ENCODE data around the gene INSR. TPM values are rescaled to one million over a fixed set of nuclear protein-coding genes. Genes with fewer than 3 reads are reported as not detected.

The INSR gene
- total RNA-seq, 4 donors from 2014 or later: 150 to 420 (median 196) TPM

DNA sequence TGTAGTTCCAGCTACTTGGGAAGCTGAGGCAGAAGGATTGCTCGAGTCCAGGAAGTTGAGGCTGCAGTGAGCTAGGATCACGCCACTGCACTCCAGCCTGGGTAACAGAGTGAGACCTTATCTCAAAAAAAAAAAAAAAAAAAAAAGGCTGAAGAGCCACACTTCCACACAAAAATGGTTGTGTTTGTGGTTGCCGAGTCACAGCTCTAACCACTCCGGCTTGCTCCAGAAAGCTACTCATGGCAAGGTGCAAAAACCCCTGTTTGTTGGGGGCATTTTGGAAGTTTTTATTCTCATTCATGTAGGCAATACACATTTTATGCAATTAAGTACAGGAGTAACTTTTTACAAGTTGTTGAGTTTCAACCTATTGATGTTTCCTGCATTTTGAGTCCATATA, 93.5 kb downstream of the INSR start:
- Histone ChIP-seq H3K36me3 (no peaks in the 10 kb centered on the region), H3K27me3 (no peaks in the 10 kb centered on the region), H3K4me1 (peaks cover 0 to 33% (median 4%) of the 10 kb centered on the region in 4 donors), H3K9me3 (no peaks in the 10 kb centered on the region), H3K27ac (no peak overlapping the region), H3K4me3 (no peak overlapping the region)
- WGBS, 2 donors: 82 to 91% methylated on average over 4 of the region's 4 CpGs
- TF ChIP-seq, protein P1, sequence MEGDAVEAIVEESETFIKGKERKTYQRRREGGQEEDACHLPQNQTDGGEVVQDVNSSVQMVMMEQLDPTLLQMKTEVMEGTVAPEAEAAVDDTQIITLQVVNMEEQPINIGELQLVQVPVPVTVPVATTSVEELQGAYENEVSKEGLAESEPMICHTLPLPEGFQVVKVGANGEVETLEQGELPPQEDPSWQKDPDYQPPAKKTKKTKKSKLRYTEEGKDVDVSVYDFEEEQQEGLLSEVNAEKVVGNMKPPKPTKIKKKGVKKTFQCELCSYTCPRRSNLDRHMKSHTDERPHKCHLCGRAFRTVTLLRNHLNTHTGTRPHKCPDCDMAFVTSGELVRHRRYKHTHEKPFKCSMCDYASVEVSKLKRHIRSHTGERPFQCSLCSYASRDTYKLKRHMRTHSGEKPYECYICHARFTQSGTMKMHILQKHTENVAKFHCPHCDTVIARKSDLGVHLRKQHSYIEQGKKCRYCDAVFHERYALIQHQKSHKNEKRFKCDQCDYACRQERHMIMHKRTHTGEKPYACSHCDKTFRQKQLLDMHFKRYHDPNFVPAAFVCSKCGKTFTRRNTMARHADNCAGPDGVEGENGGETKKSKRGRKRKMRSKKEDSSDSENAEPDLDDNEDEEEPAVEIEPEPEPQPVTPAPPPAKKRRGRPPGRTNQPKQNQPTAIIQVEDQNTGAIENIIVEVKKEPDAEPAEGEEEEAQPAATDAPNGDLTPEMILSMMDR (IDR thresholded peaks at IDR 0.05): no peak
- TF ChIP-seq POLR2A (IDR thresholded peaks at IDR 0.05): no peak
- no peak for TF ChIP-seq EP300 (IDR thresholded peaks at IDR 0.05)
- no peak for DNase-seq (ENCODE audit: low spot score in 2 of 2)

DNA sequence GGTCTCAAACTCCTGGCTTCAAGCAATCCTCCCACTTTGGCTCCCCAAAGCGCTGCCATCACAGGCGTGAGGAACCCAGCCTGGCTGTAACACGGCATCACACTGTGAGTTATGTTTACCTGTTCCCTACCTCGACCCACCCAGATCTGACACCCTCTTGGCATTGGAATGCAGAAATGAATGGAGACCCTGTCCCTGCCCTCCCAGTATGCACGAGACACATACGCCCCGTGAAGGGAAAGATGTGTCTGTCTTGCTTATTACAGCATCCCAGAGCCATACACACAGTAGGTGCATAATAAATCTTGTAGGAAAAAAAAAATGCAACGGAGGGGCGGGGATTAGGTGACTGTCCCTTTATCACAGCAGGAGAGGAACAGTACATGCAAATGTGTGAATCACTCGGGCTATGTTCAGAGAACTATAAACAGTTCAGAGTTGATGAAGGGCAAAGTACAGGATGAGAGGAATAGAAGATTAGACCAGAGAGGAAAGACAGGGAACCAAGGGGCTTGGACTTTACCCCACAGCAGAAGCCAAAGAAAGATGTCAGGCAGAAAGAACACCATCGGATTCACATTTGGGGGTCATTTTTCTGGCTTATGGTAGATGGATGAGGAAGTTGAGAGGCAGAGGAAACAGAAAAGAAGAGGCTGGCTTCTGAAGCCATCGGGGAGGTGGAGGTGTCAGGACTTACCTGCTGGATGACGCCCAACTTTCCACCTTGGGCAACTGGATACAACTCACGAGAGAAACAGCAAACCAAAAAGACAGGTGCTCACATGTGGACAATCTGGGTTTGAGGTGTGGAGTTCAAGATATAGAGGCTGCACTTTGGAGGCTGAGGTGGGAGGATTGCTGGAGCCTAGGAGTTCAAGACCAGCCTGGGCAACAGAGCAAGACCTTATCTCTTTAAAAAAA, 94.3 kb downstream of the INSR start:
- Histone ChIP-seq H3K4me1 (peaks cover 0 to 33% (median 4%) of the 10 kb centered on the region in 4 donors), H3K27me3 (no peaks in the 10 kb centered on the region), H3K4me3 (no peak overlapping the region), H3K36me3 (no peaks in the 10 kb centered on the region), H3K9me3 (no peaks in the 10 kb centered on the region), H3K27ac (peak overlapping the region in 1 of 4 donors; percentile 33)
- 82 to 83% methylated on average over 14 of the region's 14 CpGs for WGBS, 2 donors
- DNase-seq (ENCODE audit: low spot score in 2 of 2): no peak
- TF ChIP-seq, protein P1 (IDR thresholded peaks at IDR 0.05): no peak
- TF ChIP-seq POLR2A (IDR thresholded peaks at IDR 0.05) (no peak), EP300 (IDR thresholded peaks at IDR 0.05) (no peak)

DNA sequence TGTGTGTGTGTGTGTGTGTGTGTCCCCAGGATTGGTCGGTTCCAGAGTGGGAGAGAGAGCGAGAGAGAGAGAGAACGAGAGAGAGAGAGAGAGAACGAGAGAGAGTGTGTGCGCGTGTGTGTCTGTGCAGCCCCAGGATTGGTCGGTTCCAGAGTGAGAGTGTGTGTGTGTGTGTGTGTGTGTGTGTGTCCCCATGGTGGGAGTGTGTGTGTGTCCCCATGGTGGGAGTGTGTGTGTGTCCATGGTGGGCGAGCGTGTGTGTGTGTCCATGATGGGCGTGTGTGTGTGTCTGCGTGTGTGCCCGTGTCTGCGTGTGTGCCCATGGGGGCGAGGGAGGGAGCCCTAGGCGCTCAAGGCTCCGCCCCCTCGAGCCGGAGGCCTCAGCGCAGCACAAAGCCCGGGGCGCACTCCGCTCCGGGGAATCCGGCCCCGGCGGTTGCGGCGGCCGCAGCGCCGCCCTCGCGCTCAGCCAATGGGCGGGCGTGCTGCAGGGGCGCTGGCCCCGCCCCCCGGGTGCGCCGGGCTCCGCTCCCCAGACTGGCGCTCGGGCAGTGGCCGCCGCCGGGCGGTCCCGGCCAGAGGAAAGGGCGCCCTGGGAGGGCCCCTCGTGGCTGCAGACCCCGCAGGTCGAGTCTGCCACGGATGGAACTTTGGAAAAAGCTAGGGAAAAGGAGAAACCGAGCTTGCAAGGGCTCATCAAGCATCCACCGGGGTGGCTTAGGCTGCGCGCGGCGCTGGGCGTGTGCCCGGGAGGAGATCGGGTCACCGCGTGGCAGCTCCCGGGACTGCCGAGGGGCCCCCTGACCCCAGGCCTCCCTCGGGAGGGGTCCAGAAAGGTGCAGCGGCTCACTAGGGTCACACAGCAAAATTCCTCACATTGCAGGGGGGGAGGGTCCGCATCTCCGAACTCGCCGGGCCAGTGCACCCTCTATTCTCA, 96.2 kb downstream of the INSR start:
- H3K4me1 ChIP-seq: peaks cover 0 to 33% (median 4%) of the 10 kb centered on the region in 4 donors
- WGBS, 2 donors: 0 to 1% methylated on average over 32 to 64 of the region's 72 CpGs
- H3K27me3 ChIP-seq: no peaks in the 10 kb centered on the region
- no peaks in the 10 kb centered on the region for H3K36me3 ChIP-seq
- H3K9me3 ChIP-seq: no peaks in the 10 kb centered on the region
- peak; percentile 81 to 85 for DNase-seq (ENCODE audit: low spot score in 2 of 2)
- peak overlapping the region; percentile 72 to 95 (median 88) for H3K27ac ChIP-seq
- H3K4me3 ChIP-seq: peak overlapping the region; percentile 58 to 81 (median 65)
- TF ChIP-seq EP300 (IDR thresholded peaks at IDR 0.05): peak in 1 of 2 donors; percentile 83
- TF ChIP-seq POLR2A (IDR thresholded peaks at IDR 0.05): peak; percentile 78 to 79
- TF ChIP-seq, protein P1 (IDR thresholded peaks at IDR 0.05): peak in 4 of 5 experiments; percentile 9 to 65 (median 40)

DNA sequence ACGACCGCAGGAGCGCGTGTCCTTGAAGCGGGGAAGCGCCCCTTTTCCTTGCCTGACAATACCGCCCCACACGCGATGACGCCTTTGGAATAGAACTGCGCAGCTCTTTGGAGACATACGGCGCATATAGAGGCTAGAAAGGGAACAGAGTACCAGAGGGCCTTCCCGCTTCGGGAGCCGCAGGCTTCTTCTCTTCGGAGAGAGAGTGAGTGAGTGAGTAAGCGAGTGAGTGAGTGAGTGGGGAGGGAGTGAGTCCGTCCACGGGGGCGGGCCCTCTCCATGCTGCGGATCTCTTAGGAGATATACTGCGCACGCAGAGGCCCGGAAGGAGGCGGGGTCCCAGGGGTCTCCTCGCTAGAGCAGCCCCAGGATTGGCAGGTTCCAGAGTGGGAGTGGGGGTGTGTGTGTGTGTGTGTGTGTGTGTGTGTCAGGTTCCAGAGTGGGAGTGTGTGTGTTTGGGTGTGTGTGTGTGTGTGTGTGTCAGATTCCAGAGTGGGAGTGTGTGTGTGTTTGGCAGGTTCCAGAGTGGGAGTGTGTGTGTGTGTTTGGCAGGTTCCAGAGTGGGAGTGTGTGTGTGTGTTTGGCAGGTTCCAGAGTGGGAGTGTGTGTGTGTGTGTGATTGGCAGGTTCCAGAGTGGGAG, 97.0 kb downstream of the INSR start:
- Histone ChIP-seq H3K4me1 (peaks cover 0 to 38% (median 7%) of the 10 kb centered on the region in 4 donors), H3K36me3 (no peaks in the 10 kb centered on the region), H3K27ac (peak overlapping the region; percentile 72 to 95 (median 87)), H3K27me3 (no peaks in the 10 kb centered on the region), H3K4me3 (peak overlapping the region; percentile 31 to 81 (median 52)), H3K9me3 (no peaks in the 10 kb centered on the region)
- peak; percentile 88 to 93 for DNase-seq (ENCODE audit: low spot score in 2 of 2)
- 1% methylated on average over 27 of the region's 27 CpGs for WGBS, 2 donors
- TF ChIP-seq, protein P1 (IDR thresholded peaks at IDR 0.05): peak in 1 of 5 experiments; percentile 10
- TF ChIP-seq EP300 (IDR thresholded peaks at IDR 0.05) (peak in 1 of 2 donors; percentile 87), POLR2A (IDR thresholded peaks at IDR 0.05) (peak in 1 of 2 donors; percentile 36)
